IMR-90 (cell line): ENCODE results near the gene CYSTM1. TPM values are rescaled to one million over a fixed set of nuclear protein-coding genes. Genes with fewer than 3 reads are reported as not detected.

ENCODE experiments used
- ATAC-seq: fragments of 200-7000 bp; cut with Tn5 transposase; 2 replicates; pipeline ENCODE4 v1.9.1; 2020; ENCODE audit warnings: low read depth, mild to moderate bottlenecking, moderate library complexity
- BruUV-seq: library from RNA; stranded (reverse); fragments of 400-500 nt; replicated peaks from 2 replicates; lab custom pipeline; 2021; lab: Mats Ljungman, UMichigan
- CTCF ChIA-PET: fragments of 300-600 bp; formaldehyde crosslinking; extraction: SDS; loops from one replicate; lab custom pipeline; 2021; ENCODE audit warnings: antibody characterized with exemption; lab: Yijun Ruan, JAX
- POLR2A ChIA-PET: fragments of 300-600 bp; sonication (Branson Sonifier 250); formaldehyde crosslinking; loops from one replicate; lab custom pipeline; 2022; ENCODE audit warnings: antibody characterized with exemption; ENCODE audit not compliant: unreplicated experiment; lab: Charles Lee
- DNase-seq: peaks from one replicate; pipeline ENCODE4 v3.0.0; 2013
- H2AFZ ChIP-seq: replicated peaks from 2 replicates; pipeline ENCODE3; 2013; ENCODE audit warnings: low read length, mild to moderate bottlenecking; ENCODE audit not compliant: poor library complexity
- H2AK5ac ChIP-seq: 2 replicates; pipeline ENCODE4 v1.6.1; 2013; ENCODE audit warnings: low read depth, low read length, inconsistent platforms
- H2AK9ac ChIP-seq: replicated peaks from 2 replicates; pipeline ENCODE3; 2013; ENCODE audit warnings: mild to moderate bottlenecking, low read depth, low read length, moderate library complexity; ENCODE audit not compliant: poor library complexity
- H2BK120ac ChIP-seq: 2 replicates; pipeline ENCODE4 v1.6.1; 2013; ENCODE audit warnings: low read depth, low read length, inconsistent platforms
- H2BK15ac ChIP-seq: 3 replicates; pipeline ENCODE4 v1.6.1; 2013; ENCODE audit warnings: low read depth, low read length, inconsistent platforms
- H2BK20ac ChIP-seq: 2 replicates; pipeline ENCODE4 v1.6.1; 2013; ENCODE audit warnings: low read depth, mild to moderate bottlenecking, inconsistent platforms, low read length, moderate library complexity
- H2BK5ac ChIP-seq: 2 replicates; pipeline ENCODE4 v1.6.1; 2013; ENCODE audit warnings: mild to moderate bottlenecking, low read depth, low read length, inconsistent platforms; ENCODE audit not compliant: poor library complexity, severe bottlenecking
- H3K14ac ChIP-seq: replicated peaks from 2 replicates; pipeline ENCODE4 v1.6.1; 2013; ENCODE audit warnings: low read depth, low read length, inconsistent platforms
- H3K18ac ChIP-seq: 2 replicates; pipeline ENCODE4 v1.6.1; 2013; ENCODE audit warnings: low read depth, low read length, control low read depth
- H3K23ac ChIP-seq: 2 replicates; pipeline ENCODE4 v1.6.1; 2013; ENCODE audit warnings: low read depth, low read length, inconsistent platforms
- H3K27ac ChIP-seq: 2 replicates; pipeline ENCODE4 v1.5.1; 2013; ENCODE audit warnings: mild to moderate bottlenecking, control low read depth, low read length; ENCODE audit not compliant: insufficient read depth
- H3K27me3 ChIP-seq: 2 replicates; pipeline ENCODE4 v1.6.1; 2013; ENCODE audit warnings: low read length; ENCODE audit not compliant: control insufficient read depth, insufficient read depth
- H3K36me3 ChIP-seq: 2 replicates; pipeline ENCODE4 v1.6.1; 2013; ENCODE audit warnings: low read length, mixed read lengths; ENCODE audit not compliant: control insufficient read depth, insufficient read depth
- H3K4ac ChIP-seq: 2 replicates; pipeline ENCODE4 v1.6.1; 2013; ENCODE audit warnings: low read depth, low read length, inconsistent platforms
- H3K4me1 ChIP-seq: 2 replicates; pipeline ENCODE4 v1.6.1; 2013; ENCODE audit warnings: low read length, mixed read lengths; ENCODE audit not compliant: control insufficient read depth, insufficient read depth
- H3K4me2 ChIP-seq: 2 replicates; pipeline ENCODE4 v1.6.1; 2013; ENCODE audit warnings: low read depth, mild to moderate bottlenecking, control low read depth, low read length, moderate library complexity
- H3K4me3 ChIP-seq: 2 replicates; pipeline ENCODE4 v1.5.1; 2013; ENCODE audit warnings: low read depth, mild to moderate bottlenecking, control low read depth, low read length, moderate library complexity; ENCODE audit not compliant: insufficient read depth
- H3K56ac ChIP-seq: 2 replicates; pipeline ENCODE4 v1.6.1; 2013; ENCODE audit warnings: low read length, inconsistent platforms; ENCODE audit not compliant: insufficient read depth; ENCODE audit errors: extremely low read depth
- H3K79me1 ChIP-seq, 2 experiments: 2 replicates each; pipeline ENCODE4 v1.6.1; 2013; ENCODE audit warnings: low read length in 2 of 2, inconsistent platforms in 1 of 2, low read depth in 1 of 2
- H3K9ac ChIP-seq: 2 replicates; pipeline ENCODE4 v1.6.1; 2013; ENCODE audit warnings: low read depth, low read length, control low read depth
- H3K9me1 ChIP-seq: 2 replicates; pipeline ENCODE4 v1.6.1; 2013; ENCODE audit warnings: low read length, inconsistent platforms; ENCODE audit not compliant: insufficient read depth
- H3K9me3 ChIP-seq: 2 replicates; pipeline ENCODE4 v1.6.1; 2013; ENCODE audit warnings: low read length; ENCODE audit not compliant: control insufficient read depth, insufficient read depth
- H4K20me1 ChIP-seq: 2 replicates; pipeline ENCODE4 v1.6.1; 2013; ENCODE audit warnings: low read length, inconsistent platforms; ENCODE audit not compliant: insufficient read depth
- H4K5ac ChIP-seq: 2 replicates; pipeline ENCODE4 v1.6.1; 2013; ENCODE audit warnings: mild to moderate bottlenecking, low read depth, low read length, control low read depth
- H4K8ac ChIP-seq, 2 experiments: 2 replicates each; pipeline ENCODE4 v1.6.1; 2013; ENCODE audit warnings: low read depth in 2 of 2, low read length in 2 of 2, control low read depth in 1 of 2, inconsistent platforms in 1 of 2
- H4K91ac ChIP-seq: 2 replicates; pipeline ENCODE4 v1.6.1; 2013; ENCODE audit warnings: low read depth, low read length, inconsistent platforms; ENCODE audit not compliant: insufficient read depth
- BHLHE40 ChIP-seq: fragments of 150-350 bp; IDR thresholded peaks from 2 replicates; pipeline ENCODE4 v1.6.1; 2016; ENCODE audit warnings: mild to moderate bottlenecking, low read depth, low read length
- CEBPB ChIP-seq: IDR thresholded peaks from 2 replicates; pipeline ENCODE4 v1.6.1; 2012; ENCODE audit warnings: low read depth, low read length, improper control_type of control experiment
- FOS ChIP-seq: fragments of 150-350 bp; IDR thresholded peaks from 2 replicates; pipeline ENCODE4 v1.6.1; 2016; ENCODE audit warnings: low read depth, low read length
- MAFK ChIP-seq: IDR thresholded peaks from 2 replicates; pipeline ENCODE4 v1.6.1; 2012; ENCODE audit warnings: low read depth, low read length, improper control_type of control experiment
- MAZ ChIP-seq: IDR thresholded peaks from 2 replicates; pipeline ENCODE4 v1.6.1; 2012; ENCODE audit warnings: low read depth, mild to moderate bottlenecking, low read length, improper control_type of control experiment, moderate library complexity, borderline replicate concordance
- MXI1 ChIP-seq: IDR thresholded peaks from 2 replicates; pipeline ENCODE4 v1.6.1; 2012; ENCODE audit warnings: low read depth, mild to moderate bottlenecking, low read length, moderate library complexity, borderline replicate concordance
- NFE2L2 ChIP-seq: fragments of 150-350 bp; IDR thresholded peaks from 2 replicates; pipeline ENCODE4 v1.6.1; 2016; ENCODE audit warnings: low read depth, mild to moderate bottlenecking, low read length
- POLR2A ChIP-seq: IDR thresholded peaks from 2 replicates; pipeline ENCODE4 v1.6.1; 2012; ENCODE audit warnings: mild to moderate bottlenecking, low read depth, low read length
- RCOR1 ChIP-seq: IDR thresholded peaks from 2 replicates; pipeline ENCODE4 v1.6.1; 2012; ENCODE audit warnings: mild to moderate bottlenecking, low read length, improper control_type of control experiment; ENCODE audit not compliant: insufficient replicate concordance
- RFX5 ChIP-seq: IDR thresholded peaks from 2 replicates; pipeline ENCODE4 v1.8.0; 2012; ENCODE audit warnings: low read depth, mild to moderate bottlenecking, low read length, moderate library complexity
- WGBS, 2 experiments: methylation state at CpG; one replicate each; pipeline versions ENCODE4 v1.1.5 to v1.1.7; 2013; ENCODE audit warnings: missing lambda C conversion rate in 2 of 2; ENCODE audit not compliant: insufficient read length in 1 of 2; ENCODE audit errors: extremely low coverage in 2 of 2; 5-methylcytosine and 5-hydroxymethylcytosine counted together
- dilution Hi-C: fragments of 300-500 bp; cut with HindIII; formaldehyde crosslinking; loops from one replicate; pipeline ENCODE4 v1.14.3; 2018; ENCODE audit warnings: low sequenced_read_pairs; ENCODE audit not compliant: unreplicated experiment
- in situ Hi-C: fragments of 300-500 bp; cut with MboI; formaldehyde crosslinking; loops from 3 replicates; pipeline ENCODE4 v1.14.3; 2019; ENCODE audit warnings: low sequenced_read_pairs, inconsistent platforms, mixed read lengths
- intact Hi-C: fragments of 100-400 bp; cut with micrococcal nuclease; formaldehyde crosslinking; loops from 2 replicates; pipeline ENCODE4 v1.10.0; 2022
- polyA plus RNA-seq, 3 experiments: library from polyadenylated mRNA; depleted of rRNA; stranded (reverse); fragments of >200 nt; gene quantifications; 2 replicates each; pipeline ENCODE4 v1.2.3, GENCODE V29; 2012; ENCODE audit warnings: low replicate concordance in 1 of 3
- total RNA-seq: library from RNA; depleted of rRNA; stranded (reverse); fragments of >200 nt; gene quantifications from 2 replicates; pipeline ENCODE4 v1.2.3, GENCODE V29; 2012

Gene CYSTM1
- total and polyA plus RNA-seq, 2 of the 4 experiments (the other 2 are of a cell fraction) = 7.3 to 15.0 TPM

DNA sequence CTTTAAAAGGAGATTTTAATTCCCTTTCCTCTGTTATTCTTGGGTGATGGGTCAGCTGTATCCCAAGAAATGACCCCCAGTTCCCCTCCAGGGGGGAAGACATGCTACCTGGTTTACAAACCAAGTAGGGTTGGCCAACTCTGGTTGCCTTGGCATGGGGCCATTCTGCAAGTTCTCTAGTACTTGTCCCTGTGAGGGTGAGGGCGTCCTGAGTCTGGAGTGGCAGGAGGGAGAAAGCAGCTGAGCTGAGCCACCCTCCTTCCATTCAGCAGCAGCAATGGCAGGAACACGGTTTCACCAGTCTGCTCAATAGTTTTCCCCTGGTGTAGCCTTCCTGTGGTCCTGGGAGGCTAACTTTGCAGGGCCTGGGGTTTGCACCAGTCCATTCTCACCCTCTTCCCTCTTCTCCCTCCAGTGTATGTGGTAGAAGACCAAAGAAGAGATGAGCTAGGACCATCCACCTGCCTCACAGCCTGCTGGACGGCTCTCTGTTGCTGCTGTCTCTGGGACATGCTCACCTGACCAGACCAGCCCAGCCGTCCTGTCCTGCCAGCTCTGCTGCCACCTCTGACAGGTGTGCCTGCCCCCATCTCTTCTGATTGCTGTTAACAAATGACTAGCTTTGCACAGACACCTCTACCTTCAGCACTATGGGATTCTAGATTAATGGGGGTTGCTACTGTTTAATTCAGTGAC, 68.0 kb downstream of the CYSTM1 start:
- no peak overlapping the region for H2BK20ac ChIP-seq
- no TSS peak for BruUV-seq
- ATAC-seq = no peak
- in situ Hi-C loops = loop anchor here (5.0 kb wide), 1 partner anchor 109 kb away; no protein-coding TSS in a partner anchor
- H3K4ac ChIP-seq = no peak overlapping the region
- WGBS, 2 experiments = 93% methylated on average over 2 of the region's 4 CpGs; no CpG with 5 or more reads in 1 of the 2 experiments
- intact Hi-C loops = loop anchor here (5.0 to 10.0 kb wide), 5 partner anchors 66 to 482 kb away; partner anchors contain the start of genes CD14, CYSTM1, HARS1 and HARS2
- H2AK5ac ChIP-seq = no peak overlapping the region
- peaks cover 7% of the 10 kb centered on the region for H3K9me1 ChIP-seq
- no peak overlapping the region for H2AK9ac ChIP-seq
- H3K23ac ChIP-seq = no peak overlapping the region
- peaks cover 2% of the 10 kb centered on the region; the same call in 1 of the 2 replicates for H3K36me3 ChIP-seq
- peaks cover 24% of the 10 kb centered on the region for H4K20me1 ChIP-seq
- ChIA-PET CTCF (interaction anchor here (1.1 to 8.7 kb wide), 9 partner anchors 29 to 121 kb away, joined by 3 to 233 read pairs (median 6); partner anchors contain the start of genes HBEGF and SLC4A9), POLR2A (no interaction called here)
- H3K4me1 ChIP-seq = peaks cover 31% of the 10 kb centered on the region
- H3K4me3 ChIP-seq = no peak overlapping the region
- no peak overlapping the region for H4K8ac ChIP-seq
- TF ChIP-seq CEBPB = no peak
- no peak for TF ChIP-seq MXI1
- no peak for TF ChIP-seq NFE2L2
- TF ChIP-seq MAFK = no peak
- no peak for TF ChIP-seq MAZ
- no peak for TF ChIP-seq RFX5
- no peak for TF ChIP-seq POLR2A
- no peak for TF ChIP-seq BHLHE40
- no peak for TF ChIP-seq FOS
- no peak for TF ChIP-seq RCOR1
- H3K79me1 ChIP-seq = peaks cover 19 to 56% of the 10 kb centered on the region in 2 experiments
- no peak overlapping the region for H3K14ac ChIP-seq
- H3K18ac ChIP-seq = no peak overlapping the region
- H2BK15ac ChIP-seq = no peak overlapping the region
- no peak overlapping the region for H2AFZ ChIP-seq
- no peak overlapping the region for H3K4me2 ChIP-seq
- no peak overlapping the region for H3K9ac ChIP-seq
- H2BK120ac ChIP-seq = no peak overlapping the region
- no peaks in the 10 kb centered on the region for H3K9me3 ChIP-seq
- no peak overlapping the region for H4K5ac ChIP-seq
- no peak for DNase-seq
- H3K27ac ChIP-seq = no peak overlapping the region
- dilution Hi-C loops = no loop called here
- no peak overlapping the region for H4K91ac ChIP-seq
- no peaks in the 10 kb centered on the region for H3K27me3 ChIP-seq
- H2BK5ac ChIP-seq = no peak overlapping the region
- no peak overlapping the region for H3K56ac ChIP-seq
